Naive thymus-derived CD8-positive, alpha-beta T cell (primary cell): ENCODE results near the gene OSTF1. TPM values are rescaled to one million over a fixed set of nuclear protein-coding genes. Genes with fewer than 3 reads are reported as not detected.

ENCODE experiments used
- ATAC-seq, 2 donors: fragments of 150-1000 bp; cut with Tn5 transposase in 1 of 2; sonication (Bioruptor Pico), chemical (Tn5 transposase) in 1 of 2; 1 replicate in 1 of 2; 2 replicates in 1 of 2; pipeline ENCODE4 v1.10.0; 2021; ENCODE audit warnings: mild to moderate bottlenecking in 2 of 2, moderate library complexity in 2 of 2
- POLR2A ChIA-PET: fragments of 350-600 bp; sonication (Branson Sonifier 250); formaldehyde crosslinking; loops from one replicate; lab custom pipeline; 2021; ENCODE audit warnings: antibody characterized with exemption; lab: Charles Lee
- DNase-seq, 10 donors: peaks; one replicate each; pipeline versions ENCODE4 v3.0.0 to v3.0.0-alpha.2; 2020 to 2022
- H3K27ac Mint-ChIP-seq, 10 donors: one replicate each; pipeline ENCODE4 v1.8.0; 2020 to 2022; ENCODE audit warnings: mild to moderate bottlenecking in 10 of 10, mixed read lengths in 10 of 10, moderate library complexity in 4 of 10, inconsistent platforms in 1 of 10
- H3K27me3 Mint-ChIP-seq, 5 donors: one replicate each; pipeline ENCODE4 v1.8.0; 2021 to 2022; ENCODE audit warnings: mixed read lengths in 5 of 5
- H3K36me3 Mint-ChIP-seq, 3 donors: one replicate each; pipeline ENCODE4 v1.8.0; 2020 to 2022; ENCODE audit warnings: mixed read lengths in 3 of 3, mild to moderate bottlenecking in 2 of 3, inconsistent platforms in 1 of 3
- H3K4me1 Mint-ChIP-seq, 4 donors: one replicate each; pipeline ENCODE4 v1.8.0; 2021 to 2022; ENCODE audit warnings: mixed read lengths in 4 of 4
- H3K4me3 Mint-ChIP-seq, 10 donors: one replicate each; pipeline ENCODE4 v1.8.0; 2020 to 2022; ENCODE audit warnings: mild to moderate bottlenecking in 10 of 10, mixed read lengths in 10 of 10, moderate library complexity in 6 of 10, inconsistent platforms in 1 of 10
- H3K9me3 Mint-ChIP-seq, 9 donors: one replicate each; pipeline ENCODE4 v1.8.0; 2020 to 2022; ENCODE audit warnings: mixed read lengths in 9 of 9, mild to moderate bottlenecking in 3 of 9, inconsistent platforms in 1 of 9, moderate library complexity in 1 of 9
- polyA plus RNA-seq, 3 donors: library from polyadenylated mRNA; unstranded; fragments of 300-500 nt; fragmentation: Illumina TruSeq; gene quantifications; one replicate each; pipeline ENCODE4 v1.2.3, GENCODE V29; 2021
- total RNA-seq, 8 experiments: library from RNA in 2 of 8; stranded (reverse) in 2 of 8; gene quantifications; one replicate each; pipeline ENCODE4 v1.2.3 and lab custom pipeline; 2021 to 2026

Gene OSTF1
- total and polyA plus RNA-seq, 5 experiments from 2014 or later = 51.6 to 151 (median 131) TPM

- DNase-seq = peak in 9 of 10 donors; percentile 22 to 66 (median 54)
- peaks cover 28 to 84% (median 75%) of the 10 kb centered on the region in 4 donors for H3K4me1 Mint-ChIP-seq
- no peaks in the 10 kb centered on the region for H3K9me3 Mint-ChIP-seq
- H3K27ac Mint-ChIP-seq = peak overlapping the region; percentile 82 to 98 (median 96)
- peak overlapping the region; percentile 86 to 99 (median 95) for H3K4me3 Mint-ChIP-seq
- H3K27me3 Mint-ChIP-seq = no peaks in the 10 kb centered on the region
- ATAC-seq = peak in 1 of 2 donors; percentile 11
- H3K36me3 Mint-ChIP-seq = peaks cover 0 to 11% (median 5%) of the 10 kb centered on the region in 3 donors
- POLR2A ChIA-PET = interaction anchor here (0.6 to 5.2 kb wide), 20 partner anchors 15 to 1307 kb away, joined by 3 to 76 read pairs (median 4); partner anchors contain the start of genes C9orf40, CARNMT1, PCSK5 and RFK
These were observed 958 bp upstream of the OSTF1 start for GRCh38 chr9:75087289-75087823.

- ATAC-seq = peak; percentile 48 to 53
- H3K4me1 Mint-ChIP-seq = peaks cover 28 to 85% (median 77%) of the 10 kb centered on the region in 4 donors
- peaks cover 0 to 5% (median 5%) of the 10 kb centered on the region in 3 donors for H3K36me3 Mint-ChIP-seq
- POLR2A ChIA-PET = interaction anchor here (0.6 to 5.2 kb wide), 16 partner anchors 14 to 1306 kb away, joined by 3 to 76 read pairs (median 4); partner anchors contain the start of genes C9orf40, CARNMT1 and RFK
- peak in 2 of 10 donors; percentile 13 to 25 for DNase-seq
- H3K9me3 Mint-ChIP-seq = no peaks in the 10 kb centered on the region
- peak overlapping the region; percentile 60 to 95 (median 91) for H3K27ac Mint-ChIP-seq
- peak overlapping the region; percentile 86 to 100 (median 99) for H3K4me3 Mint-ChIP-seq
- no peaks in the 10 kb centered on the region for H3K27me3 Mint-ChIP-seq
These were observed 495 bp downstream of the OSTF1 start for GRCh38 chr9:75088646-75089372.

- Mint-ChIP-seq H3K4me3 (peak overlapping the region; percentile 86 to 100 (median 99)), H3K36me3 (peaks cover 0 to 5% (median 5%) of the 10 kb centered on the region in 3 donors), H3K4me1 (peaks cover 33 to 85% (median 77%) of the 10 kb centered on the region in 4 donors), H3K27me3 (no peaks in the 10 kb centered on the region), H3K9me3 (no peaks in the 10 kb centered on the region), H3K27ac (peak overlapping the region; percentile 60 to 95 (median 91))
- DNase-seq (peak in 2 of 10 donors; percentile 5 to 12), ATAC-seq (no peak)
- POLR2A ChIA-PET = interaction anchor here (0.6 to 5.2 kb wide), 5 partner anchors 14 to 921 kb away, joined by 3 to 47 read pairs (median 3); no protein-coding TSS in a partner anchor
These were observed 1.1 kb downstream of the OSTF1 start for GRCh38 chr9:75089373-75089766.

- peaks cover 0 to 7% (median 5%) of the 10 kb centered on the region in 3 donors for H3K36me3 Mint-ChIP-seq
- POLR2A ChIA-PET = interaction anchor here (0.9 kb wide), 1 partner anchor 57 kb away, joined by 3 read pairs; no protein-coding TSS in a partner anchor
- DNase-seq (no peak), ATAC-seq (no peak)
- peak overlapping the region; percentile 22 to 100 (median 99) for H3K4me3 Mint-ChIP-seq
- no peaks in the 10 kb centered on the region for H3K27me3 Mint-ChIP-seq
- no peaks in the 10 kb centered on the region for H3K9me3 Mint-ChIP-seq
- H3K27ac Mint-ChIP-seq = peak overlapping the region in 5 of 10 donors; percentile 9 to 84 (median 43)
- peaks cover 33 to 86% (median 78%) of the 10 kb centered on the region in 4 donors for H3K4me1 Mint-ChIP-seq
These were observed 2.3 kb downstream of the OSTF1 start for GRCh38 chr9:75090579-75090978.

- Mint-ChIP-seq H3K27ac (peak overlapping the region in 8 of 10 donors; percentile 52 to 88 (median 78)), H3K4me3 (peak overlapping the region in 8 of 10 donors; percentile 52 to 74 (median 58)), H3K4me1 (peaks cover 38 to 84% (median 84%) of the 10 kb centered on the region in 4 donors), H3K27me3 (no peaks in the 10 kb centered on the region), H3K36me3 (peaks cover 0 to 17% (median 5%) of the 10 kb centered on the region in 3 donors), H3K9me3 (no peaks in the 10 kb centered on the region)
- POLR2A ChIA-PET = interaction anchor here (0.5 to 1.5 kb wide), 3 partner anchors 53 to 71 kb away, joined by 3 read pairs; no protein-coding TSS in a partner anchor
- no peak for ATAC-seq
- no peak for DNase-seq
These were observed 4.5 kb downstream of the OSTF1 start for GRCh38 chr9:75092766-75093165.

GRCh38 chr9:75096796-75097195, 8.5 kb downstream of the OSTF1 start:
- ATAC-seq (no peak), DNase-seq (no peak)
- peaks cover 0 to 30% (median 4%) of the 10 kb centered on the region in 3 donors for H3K36me3 Mint-ChIP-seq
- H3K27ac Mint-ChIP-seq = peak overlapping the region in 4 of 10 donors; percentile 49 to 69 (median 64)
- H3K9me3 Mint-ChIP-seq = no peaks in the 10 kb centered on the region
- POLR2A ChIA-PET = no interaction called here
- peaks cover 33 to 83% (median 78%) of the 10 kb centered on the region in 4 donors for H3K4me1 Mint-ChIP-seq
- no peak overlapping the region for H3K4me3 Mint-ChIP-seq
- H3K27me3 Mint-ChIP-seq = no peaks in the 10 kb centered on the region

GRCh38 chr9:75101004-75101588, 12.8 kb downstream of the OSTF1 start:
- peaks cover 0 to 42% (median 8%) of the 10 kb centered on the region in 3 donors for H3K36me3 Mint-ChIP-seq
- no peaks in the 10 kb centered on the region for H3K27me3 Mint-ChIP-seq
- H3K4me1 Mint-ChIP-seq = peaks cover 33 to 82% (median 77%) of the 10 kb centered on the region in 4 donors
- no peaks in the 10 kb centered on the region for H3K9me3 Mint-ChIP-seq
- POLR2A ChIA-PET = no interaction called here
- no peak for DNase-seq
- ATAC-seq = no peak
- peak overlapping the region in 1 of 10 donors; percentile 29 for H3K4me3 Mint-ChIP-seq
- peak overlapping the region; percentile 32 to 88 (median 66) for H3K27ac Mint-ChIP-seq

GRCh38 chr9:75102177-75102790, 14.0 kb downstream of the OSTF1 start:
- Mint-ChIP-seq H3K4me3 (peak overlapping the region in 1 of 10 donors; percentile 8), H3K27ac (peak overlapping the region; percentile 15 to 85 (median 73)), H3K9me3 (no peaks in the 10 kb centered on the region), H3K27me3 (no peaks in the 10 kb centered on the region), H3K4me1 (peaks cover 30 to 77% (median 71%) of the 10 kb centered on the region in 4 donors), H3K36me3 (peaks cover 0 to 39% (median 8%) of the 10 kb centered on the region in 3 donors)
- POLR2A ChIA-PET = no interaction called here
- ATAC-seq (no peak), DNase-seq (no peak)

- H3K9me3 Mint-ChIP-seq = no peaks in the 10 kb centered on the region
- peaks cover 0 to 30% (median 8%) of the 10 kb centered on the region in 3 donors for H3K36me3 Mint-ChIP-seq
- POLR2A ChIA-PET = interaction anchor here (1.3 kb wide), 1 partner anchor 17 kb away, joined by 3 read pairs; the partner anchor contains the start of genes NMRK1 and OSTF1
- DNase-seq = no peak
- ATAC-seq = no peak
- H3K4me1 Mint-ChIP-seq = peaks cover 28 to 82% (median 69%) of the 10 kb centered on the region in 4 donors
- peak overlapping the region in 9 of 10 donors; percentile 20 to 85 (median 69) for H3K27ac Mint-ChIP-seq
- H3K4me3 Mint-ChIP-seq = peak overlapping the region in 4 of 10 donors; percentile 11 to 54 (median 30)
- H3K27me3 Mint-ChIP-seq = no peaks in the 10 kb centered on the region
These were observed 16.3 kb downstream of the OSTF1 start for GRCh38 chr9:75104607-75105006.

GRCh38 chr9:75105019-75105540, 16.8 kb downstream of the OSTF1 start:
- peaks cover 29 to 82% (median 70%) of the 10 kb centered on the region in 4 donors for H3K4me1 Mint-ChIP-seq
- H3K9me3 Mint-ChIP-seq = no peaks in the 10 kb centered on the region
- POLR2A ChIA-PET = interaction anchor here (1.3 kb wide), 1 partner anchor 17 kb away, joined by 3 read pairs; the partner anchor contains the start of genes NMRK1 and OSTF1
- no peak for DNase-seq
- ATAC-seq = no peak
- H3K36me3 Mint-ChIP-seq = peaks cover 0 to 30% (median 8%) of the 10 kb centered on the region in 3 donors
- H3K4me3 Mint-ChIP-seq = peak overlapping the region in 6 of 10 donors; percentile 3 to 54 (median 24)
- no peaks in the 10 kb centered on the region for H3K27me3 Mint-ChIP-seq
- H3K27ac Mint-ChIP-seq = peak overlapping the region in 9 of 10 donors; percentile 20 to 85 (median 69)

GRCh38 chr9:75105841-75106240, 17.5 kb downstream of the OSTF1 start:
- H3K27ac Mint-ChIP-seq = peak overlapping the region in 7 of 10 donors; percentile 20 to 85 (median 54)
- POLR2A ChIA-PET = interaction anchor here (1.1 kb wide), 1 partner anchor 19 kb away, joined by 5 read pairs; no protein-coding TSS in a partner anchor
- ATAC-seq (no peak), DNase-seq (no peak)
- H3K27me3 Mint-ChIP-seq = no peaks in the 10 kb centered on the region
- peaks cover 32 to 86% (median 74%) of the 10 kb centered on the region in 4 donors for H3K4me1 Mint-ChIP-seq
- peak overlapping the region in 4 of 10 donors; percentile 2 to 60 (median 24) for H3K4me3 Mint-ChIP-seq
- no peaks in the 10 kb centered on the region for H3K9me3 Mint-ChIP-seq
- H3K36me3 Mint-ChIP-seq = peaks cover 0 to 30% (median 8%) of the 10 kb centered on the region in 3 donors
